HG03159 (cell line): Measurements from ENCODE around the gene CFAP97D2.

Experiments used
- ATAC-seq: cut with Tn5 transposase; IDR thresholded peaks from one replicate; pipeline ENCODE4 v1.9.1; 2021; ENCODE audit warnings: mild to moderate bottlenecking, moderate library complexity; ENCODE audit not compliant: unreplicated experiment

Gene CFAP97D2

DNA sequence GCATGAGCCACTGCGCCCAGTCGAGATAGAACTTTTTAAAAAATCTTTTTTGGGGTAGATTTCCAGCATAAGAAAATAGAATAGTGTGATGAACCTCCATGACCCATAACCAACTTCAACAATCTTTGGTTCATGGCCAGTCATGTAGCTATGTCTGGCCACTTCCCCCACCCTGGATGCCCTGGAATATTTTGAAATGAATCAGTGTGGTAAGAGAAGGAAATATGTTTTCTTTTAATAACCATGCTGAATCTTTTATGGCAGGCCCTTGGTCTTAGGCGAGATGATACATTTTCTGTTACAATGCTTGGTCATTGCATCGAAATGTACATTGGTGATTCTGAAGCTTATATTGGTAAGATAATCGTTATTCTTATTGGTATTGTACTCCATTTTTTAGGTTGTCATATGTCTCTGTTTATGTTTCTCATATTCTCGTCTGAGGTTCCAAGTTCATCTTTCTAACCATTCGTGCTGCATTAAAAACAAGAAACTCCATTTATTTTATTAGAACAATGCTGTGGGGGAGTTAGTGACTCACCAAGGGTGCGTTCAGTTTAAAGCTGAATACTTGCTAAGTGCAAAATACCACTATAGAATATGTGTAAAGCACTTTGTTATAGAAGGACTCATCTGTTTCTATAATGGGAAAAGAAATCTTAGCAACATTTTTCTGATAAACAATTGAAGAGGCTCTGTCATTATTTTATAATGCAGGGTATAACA, 86.0 kb downstream of the CFAP97D2 start:
- ATAC-seq, result no peak

DNA sequence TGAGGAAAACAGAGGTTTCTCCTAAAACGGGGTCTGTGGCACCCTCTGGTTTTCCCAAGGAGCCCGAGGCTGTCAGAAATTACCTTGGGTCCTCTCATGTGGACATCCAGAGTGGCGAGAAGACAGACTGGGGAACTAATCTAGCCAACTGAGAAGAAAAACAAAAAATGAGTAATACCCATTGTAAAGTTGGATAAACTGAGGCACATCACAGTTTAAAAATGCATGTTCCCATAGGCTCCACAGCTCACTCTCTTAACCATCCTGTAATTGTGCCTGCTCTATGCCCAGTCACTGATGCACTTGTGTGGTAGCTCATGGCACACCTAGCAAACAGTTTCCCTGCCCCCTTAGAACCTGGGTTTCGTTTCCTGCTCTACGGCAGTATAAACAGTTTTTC, 87.2 kb downstream of the CFAP97D2 start:
- no peak for ATAC-seq

DNA sequence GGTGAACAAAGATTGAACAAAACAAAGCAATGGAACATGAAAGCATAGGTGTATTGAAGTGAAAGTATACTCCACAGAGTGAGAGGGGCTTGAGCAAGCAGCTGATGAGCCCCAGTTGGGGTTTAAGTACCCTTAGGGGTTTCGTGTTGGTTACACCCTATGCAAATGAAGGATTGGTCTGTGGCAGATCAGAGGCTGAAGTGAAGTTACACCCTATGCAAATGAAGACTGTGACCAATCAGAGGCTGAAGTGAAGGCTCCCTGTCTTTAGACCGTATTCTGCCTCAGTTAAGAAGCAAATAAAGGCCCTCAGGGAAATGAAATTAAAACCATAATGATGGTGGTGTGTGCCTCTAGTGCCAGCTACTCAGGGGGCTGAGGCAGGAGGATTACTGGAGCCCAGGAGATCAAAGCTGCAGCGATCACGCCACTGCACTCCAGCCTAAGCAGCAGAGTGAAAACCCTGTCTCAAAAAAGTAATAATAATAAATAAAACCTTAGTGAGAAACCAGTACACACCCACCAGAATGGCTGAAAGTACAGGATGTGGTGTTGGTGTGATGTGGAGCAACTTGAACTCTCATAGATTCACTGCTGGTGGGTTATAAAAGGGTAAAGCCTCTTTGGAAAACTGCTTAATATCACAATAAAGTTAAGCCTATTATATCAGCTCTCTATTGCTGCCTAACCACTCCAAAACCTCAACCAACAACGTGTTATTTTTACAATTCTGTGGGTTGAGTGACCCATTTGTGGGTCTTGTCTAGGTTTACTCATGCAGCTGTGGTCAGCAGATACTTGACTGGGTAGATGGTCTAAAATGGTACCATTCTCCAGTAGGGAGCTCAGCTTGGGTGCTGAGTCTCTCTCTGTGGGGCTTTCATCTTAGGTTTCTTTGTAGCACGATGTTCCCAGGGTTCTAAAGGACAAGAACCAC, 89.6 kb downstream of the CFAP97D2 start:
- ATAC-seq, result no peak

DNA sequence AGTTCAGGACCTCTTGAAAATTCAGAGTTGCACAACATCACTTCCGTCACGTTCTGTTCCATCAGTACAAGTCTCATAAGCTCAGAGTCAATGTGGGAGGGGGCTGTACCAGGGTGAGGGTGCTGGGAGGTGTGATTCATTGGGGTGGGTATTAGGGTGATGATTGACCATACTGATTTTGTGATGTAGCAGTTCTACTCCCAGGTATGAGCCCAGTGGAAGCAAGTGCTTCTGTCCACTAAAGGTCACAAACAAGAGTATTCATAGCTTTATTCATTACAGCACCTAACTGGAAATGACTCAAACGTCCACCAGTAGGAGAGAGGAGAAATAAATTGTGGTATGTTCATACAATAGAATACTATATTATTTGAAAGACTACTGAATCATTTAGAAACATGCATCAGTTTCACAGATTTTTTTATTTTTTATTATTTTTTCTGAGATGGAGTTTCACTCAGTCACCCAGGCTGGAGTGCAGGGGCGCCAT, 90.3 kb downstream of the CFAP97D2 start:
- ATAC-seq, result no peak
